H9 (cell line): ENCODE measurements around the gene RUVBL1. TPM values are rescaled to one million over a fixed set of nuclear protein-coding genes. Genes with fewer than 3 reads are reported as not detected.

Experiments
- DNase-seq: peaks from one replicate; pipeline ENCODE4 v3.0.0-alpha.2; 2017
- H2AFZ ChIP-seq: one replicate; pipeline ENCODE4 v1.6.1; 2013; ENCODE audit warnings: mild to moderate bottlenecking, low read length, control low read depth, moderate library complexity
- H2AK5ac ChIP-seq: 2 replicates; pipeline ENCODE4 v1.6.1; 2013; ENCODE audit warnings: low read length, control low read depth, mixed read lengths; ENCODE audit not compliant: insufficient read length
- H2BK120ac ChIP-seq: one replicate; pipeline ENCODE4 v1.6.1; 2013; ENCODE audit warnings: low read depth, mild to moderate bottlenecking, low read length, control low read depth, inconsistent platforms; ENCODE audit not compliant: poor library complexity, severe bottlenecking
- H2BK12ac ChIP-seq: 2 replicates; pipeline ENCODE4 v1.6.1; 2013; ENCODE audit warnings: low read length, control low read depth, mixed read lengths, low read depth; ENCODE audit not compliant: insufficient read length
- H2BK15ac ChIP-seq: 2 replicates; pipeline ENCODE4 v1.6.1; 2013; ENCODE audit warnings: low read depth, low read length, control low read depth
- H2BK20ac ChIP-seq: one replicate; pipeline ENCODE4 v1.6.1; 2013; ENCODE audit warnings: low read depth, mild to moderate bottlenecking, low read length, control low read depth, inconsistent platforms; ENCODE audit not compliant: poor library complexity, severe bottlenecking
- H2BK5ac ChIP-seq: 2 replicates; pipeline ENCODE4 v1.6.1; 2013; ENCODE audit warnings: low read length, control low read depth, mixed read lengths; ENCODE audit not compliant: insufficient read length
- H3K14ac ChIP-seq: 2 replicates; pipeline ENCODE4 v1.6.1; 2013; ENCODE audit warnings: low read length, control low read depth; ENCODE audit not compliant: insufficient read depth
- H3K18ac ChIP-seq: 2 replicates; pipeline ENCODE4 v1.6.1; 2013; ENCODE audit warnings: low read depth, mild to moderate bottlenecking, mixed read lengths, low read length, control low read depth; ENCODE audit not compliant: insufficient read length
- H3K23ac ChIP-seq: 2 replicates; pipeline ENCODE4 v1.6.1; 2013; ENCODE audit warnings: low read length, control low read depth, mixed read lengths, low read depth; ENCODE audit not compliant: insufficient read length
- H3K23me2 ChIP-seq: 2 replicates; pipeline ENCODE4 v1.6.1; 2013; ENCODE audit warnings: low read depth, mild to moderate bottlenecking, mixed read lengths, low read length, control low read depth; ENCODE audit not compliant: insufficient read length, poor library complexity, severe bottlenecking
- H3K27ac ChIP-seq: 2 replicates; pipeline ENCODE4 v1.5.1; 2013; ENCODE audit warnings: low read length, control low read depth, mixed read lengths, low read depth; ENCODE audit not compliant: insufficient read length
- H3K27me3 ChIP-seq: 2 replicates; pipeline ENCODE4 v1.6.1; 2013; ENCODE audit warnings: low read length, control low read depth, inconsistent platforms; ENCODE audit not compliant: insufficient read depth
- H3K4ac ChIP-seq: 2 replicates; pipeline ENCODE4 v1.6.1; 2013; ENCODE audit warnings: low read depth, mild to moderate bottlenecking, control low read depth, inconsistent platforms, low read length, moderate library complexity
- H3K4me1 ChIP-seq: 2 replicates; pipeline ENCODE4 v1.6.1; 2013; ENCODE audit warnings: low read length, control low read depth, inconsistent platforms; ENCODE audit not compliant: insufficient read depth
- H3K4me2 ChIP-seq: 2 replicates; pipeline ENCODE4 v1.6.1; 2013; ENCODE audit warnings: low read length, control low read depth, mixed read lengths; ENCODE audit not compliant: insufficient read length, insufficient read depth
- H3K56ac ChIP-seq: 2 replicates; pipeline ENCODE4 v1.6.1; 2013; ENCODE audit warnings: low read depth, mild to moderate bottlenecking, mixed read lengths, low read length, control low read depth; ENCODE audit not compliant: insufficient read length
- H3K79me1 ChIP-seq: 2 replicates; pipeline ENCODE4 v1.6.1; 2013; ENCODE audit warnings: low read depth, mild to moderate bottlenecking, moderate library complexity, low read length, control low read depth, inconsistent platforms; ENCODE audit not compliant: insufficient read depth, poor library complexity, severe bottlenecking
- H3K79me2 ChIP-seq: 2 replicates; pipeline ENCODE4 v1.6.1; 2013; ENCODE audit warnings: low read length, control low read depth, inconsistent platforms; ENCODE audit not compliant: insufficient read depth
- H3K9ac ChIP-seq: 2 replicates; pipeline ENCODE4 v1.6.1; 2013; ENCODE audit warnings: low read length, control low read depth, mixed read lengths; ENCODE audit not compliant: insufficient read length; ENCODE audit errors: extremely low read depth
- H3K9me3 ChIP-seq: one replicate; pipeline ENCODE4 v1.6.1; 2013; ENCODE audit warnings: low read depth, low read length, inconsistent platforms; ENCODE audit not compliant: control insufficient read depth
- H3T11ph ChIP-seq: one replicate; pipeline ENCODE4 v1.6.1; 2013; ENCODE audit warnings: mild to moderate bottlenecking, low read length, control low read depth, inconsistent platforms
- H4K20me1 ChIP-seq: one replicate; pipeline ENCODE4 v1.6.1; 2013; ENCODE audit not compliant: control insufficient read depth, insufficient read length, insufficient read depth
- H4K5ac ChIP-seq: 2 replicates; pipeline ENCODE4 v1.6.1; 2013; ENCODE audit warnings: low read depth, mild to moderate bottlenecking, mixed read lengths, low read length, control low read depth; ENCODE audit not compliant: insufficient read length
- H4K8ac ChIP-seq: replicated peaks from 2 replicates; pipeline ENCODE4 v1.6.1; 2013; ENCODE audit warnings: low read length, control low read depth, mixed read lengths, low read depth; ENCODE audit not compliant: insufficient read length
- H4K91ac ChIP-seq: 2 replicates; pipeline ENCODE4 v1.6.1; 2013; ENCODE audit warnings: low read depth, mild to moderate bottlenecking, moderate library complexity, mixed read lengths, low read length, control low read depth; ENCODE audit not compliant: insufficient read length
- H3K27ac Mint-ChIP-seq, 3 experiments: 2 replicates in 2 of 3; 3 replicates in 1 of 3; pipeline ENCODE4 v1.8.0; 2020 to 2021; ENCODE audit warnings: mixed read lengths in 3 of 3, mild to moderate bottlenecking in 1 of 3, moderate library complexity in 1 of 3
- H3K27me3 Mint-ChIP-seq: 2 replicates; pipeline ENCODE4 v1.8.0; 2021; ENCODE audit warnings: low read depth, mild to moderate bottlenecking, moderate library complexity, mixed read lengths
- H3K36me3 Mint-ChIP-seq, 3 experiments: 2 replicates in 2 of 3; 3 replicates in 1 of 3; pipeline ENCODE4 v1.8.0; 2020 to 2021; ENCODE audit warnings: low read depth in 3 of 3, mixed read lengths in 3 of 3; ENCODE audit not compliant: insufficient read depth in 1 of 3
- H3K4me1 Mint-ChIP-seq, 2 experiments: 2 replicates each; pipeline ENCODE4 v1.8.0; 2020; ENCODE audit warnings: mixed read lengths in 2 of 2
- H3K4me3 Mint-ChIP-seq, 2 experiments: 2 replicates in 1 of 2; 3 replicates in 1 of 2; pipeline ENCODE4 v1.8.0; 2020 to 2021; ENCODE audit warnings: mild to moderate bottlenecking in 2 of 2, mixed read lengths in 2 of 2, moderate library complexity in 1 of 2
- H3K9me3 Mint-ChIP-seq, 2 experiments: 2 replicates in 1 of 2; 3 replicates in 1 of 2; pipeline ENCODE4 v1.8.0; 2020; ENCODE audit warnings: mild to moderate bottlenecking in 2 of 2, mixed read lengths in 2 of 2, moderate library complexity in 1 of 2
- CTCF ChIP-seq: fragments of 200-600 bp; sonication (generic); conservative IDR thresholded peaks from 3 replicates; pipeline ENCODE4 v1.8.0; 2021; ENCODE audit warnings: antibody characterized with exemption, mild to moderate bottlenecking
- WGBS: extraction: QIAGEN DNeasy Blood & Tissue Kit; methylation state at CpG from one replicate; pipeline ENCODE4 v1.1.7; 2013; ENCODE audit warnings: missing lambda C conversion rate, low lambda C conversion rate, mixed read lengths; ENCODE audit not compliant: insufficient read length; ENCODE audit errors: extremely low coverage; 5-methylcytosine and 5-hydroxymethylcytosine counted together
- total RNA-seq: library from RNA; stranded (reverse); gene quantifications from 2 replicates; pipeline ENCODE4 v1.2.1, GENCODE V29; 2021

RUVBL1 gene
- total RNA-seq, 1 experiment from 2014 or later, result 99.6 TPM

DNA sequence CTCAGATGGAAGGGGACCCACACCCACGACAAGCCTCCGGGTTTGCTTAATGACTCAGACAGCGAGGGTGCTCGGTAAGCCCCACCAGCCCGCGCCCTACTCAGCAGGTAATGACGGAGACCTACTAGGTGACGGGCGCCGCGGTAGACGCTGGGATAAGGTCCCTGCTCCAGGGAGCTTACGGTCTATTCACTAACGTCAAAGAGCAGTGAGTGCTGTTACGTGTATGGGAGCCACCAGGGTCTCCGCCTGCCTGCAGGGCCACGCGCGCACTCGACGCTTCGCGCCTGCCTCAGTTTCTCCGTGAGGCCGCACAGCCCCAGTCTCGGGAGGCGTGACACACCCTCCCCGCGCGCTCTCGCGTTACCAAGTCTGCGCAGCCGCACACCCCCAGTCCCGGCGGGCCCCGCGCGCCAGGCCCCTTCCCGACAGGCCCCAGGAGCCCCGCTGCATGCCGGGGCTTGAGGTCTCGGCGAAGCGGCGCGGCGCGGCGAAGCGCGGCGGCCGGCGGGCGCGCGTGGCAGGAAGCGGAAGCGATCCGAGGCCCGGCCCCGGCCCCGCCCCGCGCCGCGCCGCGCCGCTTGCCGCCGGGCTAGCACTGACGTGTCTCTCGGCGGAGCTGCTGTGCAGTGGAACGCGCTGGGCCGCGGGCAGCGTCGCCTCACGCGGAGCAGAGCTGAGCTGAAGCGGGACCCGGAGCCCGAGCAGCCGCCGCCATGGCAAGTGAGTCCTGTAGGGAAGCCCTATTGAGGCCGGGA is 71.6 kb downstream of the RUVBL1 start, which contains the start of gene SEC61A1:
SEC61A1 (plus strand) TSS at position 601 of the 758 bp plus-strand sequence; CDS start at position 717, 116 bp downstream.
- H2BK5ac ChIP-seq, result no peak within 1 kb of the TSS
- no peaks in the 10 kb centered on the region for H3K4me1 ChIP-seq
- peaks cover 12 to 40% (median 36%) of the 10 kb centered on the region in 3 experiments; a peak in 6 of 7 replicates for H3K36me3 Mint-ChIP-seq
- H3K79me2 ChIP-seq, result peaks cover 10% of the 10 kb centered on the region; the same call in 1 of the 2 replicates
- peak within 1 kb of the TSS; percentile 92 to 99 for H3K4me3 Mint-ChIP-seq
- H4K20me1 ChIP-seq, result no peaks in the 10 kb centered on the region
- H3K27ac Mint-ChIP-seq, result peak within 1 kb of the TSS; percentile 60 to 98 (median 97)
- peaks cover 20 to 26% of the 10 kb centered on the region in 2 experiments for H3K4me1 Mint-ChIP-seq
- peaks cover 6% of the 10 kb centered on the region; the same call in 1 of the 2 replicates for H3K27me3 Mint-ChIP-seq
- peak within 1 kb of the TSS; percentile 93 for H3K14ac ChIP-seq
- no peak within 1 kb of the TSS for H2BK20ac ChIP-seq
- no peak within 1 kb of the TSS for H4K91ac ChIP-seq
- peak within 1 kb of the TSS; percentile 87 for H3K18ac ChIP-seq
- H3K9me3 ChIP-seq, result no peaks in the 10 kb centered on the region
- H2BK15ac ChIP-seq, result no peak within 1 kb of the TSS
- H3K9ac ChIP-seq, result peak within 1 kb of the TSS; percentile 71
- no peak within 1 kb of the TSS for H4K8ac ChIP-seq
- H2AFZ ChIP-seq, result peak within 1 kb of the TSS; percentile 24
- H4K5ac ChIP-seq, result peak within 1 kb of the TSS; percentile 92
- peak within 1 kb of the TSS; percentile 99 for H3K4me2 ChIP-seq
- H3T11ph ChIP-seq, result no peak within 1 kb of the TSS
- H3K4ac ChIP-seq, result no peak within 1 kb of the TSS
- H2BK120ac ChIP-seq, result no peak within 1 kb of the TSS
- H3K27ac ChIP-seq, result no peak within 1 kb of the TSS
- H2AK5ac ChIP-seq, result no peak within 1 kb of the TSS
- DNase-seq, result peak; percentile 93
- no CpG with 5 or more reads among the region's 90 CpGs for WGBS
- H2BK12ac ChIP-seq, result no peak within 1 kb of the TSS
- H3K27me3 ChIP-seq, result no peaks in the 10 kb centered on the region
- H3K23ac ChIP-seq, result no peak within 1 kb of the TSS
- H3K56ac ChIP-seq, result no peak within 1 kb of the TSS
- no peaks in the 10 kb centered on the region; a peak in 1 of 5 replicates for H3K9me3 Mint-ChIP-seq
- TF ChIP-seq CTCF, result no peak
- peaks cover 10% of the 10 kb centered on the region for H3K23me2 ChIP-seq
- peaks cover 7% of the 10 kb centered on the region for H3K79me1 ChIP-seq
